Activated T-cell treated with anti-CD3 and anti-CD28 coated beads, Interleukin-2, amount 50 U/mL, for 4 hours (primary cell): ENCODE measurements around the gene CTSZ. TPM values are rescaled to one million over a fixed set of nuclear protein-coding genes. Genes with fewer than 3 reads are reported as not detected.

Experiments
- ATAC-seq, 2 donors: fragments of 200-7000 bp; cut with Tn5 transposase; one replicate each; pipeline ENCODE4 v1.10.0; 2021
- DNase-seq: peaks from one replicate; pipeline ENCODE4 v3.0.0-alpha.2; 2020
- H3K27me3 Mint-ChIP-seq: one replicate; pipeline ENCODE4 v1.8.0; 2021; ENCODE audit warnings: low read depth, mixed read lengths
- H3K36me3 Mint-ChIP-seq: one replicate; pipeline ENCODE4 v1.8.0; 2022; ENCODE audit warnings: mixed read lengths; ENCODE audit not compliant: insufficient read depth
- H3K4me1 Mint-ChIP-seq: one replicate; pipeline ENCODE4 v1.8.0; 2021; ENCODE audit warnings: low read depth, mixed read lengths
- H3K4me3 Mint-ChIP-seq: one replicate; pipeline ENCODE4 v1.8.0; 2021; ENCODE audit warnings: mild to moderate bottlenecking, moderate library complexity, mixed read lengths
- H3K9me3 Mint-ChIP-seq: one replicate; pipeline ENCODE4 v1.8.0; 2021; ENCODE audit warnings: mixed read lengths
- total RNA-seq, 3 donors: library from RNA; stranded (reverse); gene quantifications; one replicate each; pipeline ENCODE4 v1.2.1, GENCODE V29; 2021

CTSZ gene
- total RNA-seq, 3 donors from 2014 or later: 18.7 to 27.9 (median 20.0) TPM

DNA sequence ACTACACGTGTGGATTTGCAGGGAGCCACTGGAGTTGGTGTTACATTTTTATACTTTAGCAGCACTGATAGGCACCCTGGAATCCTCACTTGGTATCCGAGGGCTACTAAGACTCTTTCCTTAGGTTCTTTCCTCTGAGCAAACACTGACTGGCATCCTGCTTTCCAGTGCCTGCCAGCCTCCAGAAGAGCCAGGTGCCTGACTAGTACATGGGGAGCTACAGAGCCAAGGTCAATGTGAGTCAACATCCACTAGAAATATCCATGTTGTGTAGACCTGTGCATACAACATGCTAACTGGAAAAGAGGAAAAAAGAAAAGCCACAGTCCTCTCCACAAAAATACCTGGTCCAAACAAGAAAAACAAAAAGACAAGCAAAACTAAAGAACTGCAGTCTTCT is 18.0 kb upstream of the CTSZ start:
- H3K27me3 Mint-ChIP-seq: no peaks in the 10 kb centered on the region
- H3K4me3 Mint-ChIP-seq: no peak overlapping the region
- peaks cover 53% of the 10 kb centered on the region for H3K4me1 Mint-ChIP-seq
- no peak for ATAC-seq
- H3K9me3 Mint-ChIP-seq: no peaks in the 10 kb centered on the region
- H3K36me3 Mint-ChIP-seq: peaks cover 53% of the 10 kb centered on the region
- DNase-seq: no peak

DNA sequence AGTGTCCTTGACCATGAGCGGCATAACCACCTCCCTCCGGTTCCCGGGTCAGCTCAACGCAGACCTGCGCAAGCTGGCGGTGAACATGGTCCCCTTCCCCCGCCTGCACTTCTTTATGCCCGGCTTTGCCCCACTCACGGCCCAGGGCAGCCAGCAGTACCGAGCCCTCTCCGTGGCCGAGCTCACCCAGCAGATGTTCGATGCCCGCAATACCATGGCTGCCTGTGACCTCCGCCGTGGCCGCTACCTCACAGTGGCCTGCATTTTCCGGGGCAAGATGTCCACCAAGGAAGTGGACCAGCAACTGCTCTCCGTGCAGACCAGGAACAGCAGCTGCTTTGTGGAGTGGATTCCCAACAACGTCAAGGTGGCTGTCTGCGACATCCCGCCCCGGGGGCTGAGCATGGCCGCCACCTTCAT is 17.1 kb upstream of the CTSZ start:
- H3K9me3 Mint-ChIP-seq: no peaks in the 10 kb centered on the region
- H3K4me3 Mint-ChIP-seq: no peak overlapping the region
- H3K4me1 Mint-ChIP-seq: peaks cover 44% of the 10 kb centered on the region
- DNase-seq (no peak), ATAC-seq (no peak)
- peaks cover 45% of the 10 kb centered on the region for H3K36me3 Mint-ChIP-seq
- H3K27me3 Mint-ChIP-seq: no peaks in the 10 kb centered on the region

DNA sequence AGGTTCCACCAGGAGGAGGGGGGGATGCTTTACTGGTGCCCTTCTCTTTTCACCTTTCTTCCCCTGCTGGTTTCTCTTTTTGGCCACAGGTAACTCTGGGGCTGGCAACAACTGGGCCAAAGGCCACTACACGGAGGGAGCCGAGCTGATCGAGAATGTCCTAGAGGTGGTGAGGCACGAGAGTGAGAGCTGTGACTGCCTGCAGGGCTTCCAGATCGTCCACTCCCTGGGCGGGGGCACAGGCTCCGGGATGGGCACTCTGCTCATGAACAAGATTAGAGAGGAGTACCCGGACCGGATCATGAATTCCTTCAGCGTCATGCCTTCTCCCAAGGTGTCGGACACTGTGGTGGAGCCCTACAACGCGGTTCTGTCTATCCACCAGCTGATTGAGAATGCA is 16.6 kb upstream of the CTSZ start:
- H3K9me3 Mint-ChIP-seq: no peaks in the 10 kb centered on the region
- DNase-seq: no peak
- peaks cover 40% of the 10 kb centered on the region for H3K36me3 Mint-ChIP-seq
- no peaks in the 10 kb centered on the region for H3K27me3 Mint-ChIP-seq
- peaks cover 39% of the 10 kb centered on the region for H3K4me1 Mint-ChIP-seq
- no peak overlapping the region for H3K4me3 Mint-ChIP-seq
- ATAC-seq: no peak

DNA sequence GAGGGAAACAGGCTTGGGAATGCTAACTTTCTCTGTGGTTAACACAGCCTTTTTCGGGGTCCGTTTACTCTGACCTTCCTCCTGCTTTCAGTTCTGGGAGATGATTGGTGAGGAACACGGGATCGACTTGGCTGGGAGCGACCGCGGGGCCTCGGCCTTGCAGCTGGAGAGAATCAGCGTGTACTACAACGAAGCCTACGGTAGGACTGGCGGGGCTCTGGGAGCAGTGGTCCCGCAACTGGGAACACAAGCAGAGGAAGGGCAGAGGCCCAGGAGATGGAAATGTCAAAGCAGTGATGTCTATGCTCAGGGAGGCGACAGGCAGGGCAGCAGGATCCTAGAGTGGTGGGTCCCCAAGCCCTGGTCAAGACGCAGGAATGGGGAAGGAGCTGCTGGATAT is 15.7 kb upstream of the CTSZ start:
- Mint-ChIP-seq H3K36me3 (peaks cover 35% of the 10 kb centered on the region), H3K4me1 (peaks cover 31% of the 10 kb centered on the region), H3K9me3 (no peaks in the 10 kb centered on the region), H3K27me3 (no peaks in the 10 kb centered on the region), H3K4me3 (no peak overlapping the region)
- ATAC-seq (no peak), DNase-seq (no peak)

DNA sequence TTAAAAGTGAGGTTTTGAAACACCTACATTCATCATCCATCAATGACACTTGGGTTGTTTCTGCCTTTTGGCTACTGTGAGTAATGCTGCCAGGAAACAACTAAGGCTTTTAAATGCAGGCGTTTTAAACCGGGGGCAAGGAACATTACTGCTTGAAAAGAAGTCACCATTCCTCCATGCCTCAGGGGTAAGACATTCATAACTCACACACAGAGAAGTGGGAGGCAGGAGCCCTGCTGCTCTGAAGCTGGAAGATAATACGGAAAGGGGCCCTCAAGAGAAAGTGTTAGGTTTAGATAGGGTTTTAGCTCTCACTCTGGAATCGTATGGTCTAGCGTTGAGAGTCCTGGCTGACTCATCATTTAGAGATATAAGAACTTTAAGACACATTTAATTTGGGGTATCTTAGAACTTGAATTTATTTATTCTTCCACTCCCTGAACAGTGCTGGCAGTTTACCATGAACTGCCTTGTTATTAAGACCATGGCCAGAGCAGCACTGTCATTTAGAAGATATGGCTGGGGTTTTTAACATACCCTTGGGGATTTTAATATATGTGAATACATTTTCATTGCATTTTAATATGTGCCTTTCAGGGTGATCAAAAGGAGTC is 14.0 kb upstream of the CTSZ start:
- H3K4me3 Mint-ChIP-seq: no peak overlapping the region
- no peaks in the 10 kb centered on the region for H3K9me3 Mint-ChIP-seq
- peaks cover 23% of the 10 kb centered on the region for H3K36me3 Mint-ChIP-seq
- DNase-seq (no peak), ATAC-seq (peak; percentile 29 to 44)
- H3K27me3 Mint-ChIP-seq: no peaks in the 10 kb centered on the region
- H3K4me1 Mint-ChIP-seq: peaks cover 30% of the 10 kb centered on the region

DNA sequence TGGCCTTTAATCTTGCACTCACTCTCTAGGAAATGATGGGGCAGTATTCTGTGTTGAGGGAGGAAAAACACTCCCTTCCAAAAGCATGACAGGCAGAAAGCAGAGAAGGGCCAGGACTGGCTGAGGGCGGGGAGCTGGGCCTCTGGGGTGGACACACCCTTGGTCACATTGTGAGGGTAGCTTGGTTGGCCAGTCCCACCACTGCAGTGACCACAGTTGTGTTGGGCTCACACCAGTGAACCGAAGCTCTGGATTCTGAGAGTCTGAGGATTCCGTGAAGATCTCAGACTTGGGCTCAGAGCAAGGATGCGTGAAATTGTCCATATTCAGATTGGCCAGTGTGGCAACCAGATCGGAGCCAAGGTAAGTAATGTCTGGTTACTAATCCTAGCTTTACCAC is 12.2 kb upstream of the CTSZ start, which contains the start of gene TUBB1:
TUBB1 (plus strand) TSS at position 213 of the 400 bp plus-strand sequence; CDS start at position 307, 94 bp downstream.
- no peaks in the 10 kb centered on the region for H3K27me3 Mint-ChIP-seq
- no peaks in the 10 kb centered on the region for H3K9me3 Mint-ChIP-seq
- ATAC-seq (no peak), DNase-seq (no peak)
- H3K4me1 Mint-ChIP-seq: peaks cover 33% of the 10 kb centered on the region
- H3K4me3 Mint-ChIP-seq: no peak within 1 kb of the TSS
- H3K36me3 Mint-ChIP-seq: peaks cover 11% of the 10 kb centered on the region

DNA sequence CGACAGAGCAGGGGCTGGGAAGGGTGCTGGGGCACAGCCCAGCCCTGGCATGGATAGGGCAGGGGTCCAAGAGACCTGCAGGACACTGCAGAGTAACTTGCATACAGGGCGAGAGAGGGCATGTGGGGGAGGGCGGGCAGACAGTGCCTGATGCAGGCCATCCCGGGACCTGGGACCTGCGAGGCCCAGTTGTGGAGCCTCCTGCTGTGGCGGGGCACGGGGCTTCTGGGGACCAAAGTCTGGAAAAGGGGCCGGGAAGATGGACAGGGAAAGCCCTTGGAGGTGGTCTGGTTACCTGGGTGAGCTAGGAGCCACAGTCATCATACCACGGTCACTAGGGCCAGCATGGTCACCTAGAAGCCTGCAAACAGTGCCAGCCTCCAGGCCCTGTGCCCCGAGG is 11.8 kb upstream of the CTSZ start:
- H3K36me3 Mint-ChIP-seq: peaks cover 7% of the 10 kb centered on the region
- H3K9me3 Mint-ChIP-seq: no peaks in the 10 kb centered on the region
- H3K4me1 Mint-ChIP-seq: peaks cover 37% of the 10 kb centered on the region
- ATAC-seq: no peak
- no peak for DNase-seq
- H3K27me3 Mint-ChIP-seq: no peaks in the 10 kb centered on the region
- no peak overlapping the region for H3K4me3 Mint-ChIP-seq

DNA sequence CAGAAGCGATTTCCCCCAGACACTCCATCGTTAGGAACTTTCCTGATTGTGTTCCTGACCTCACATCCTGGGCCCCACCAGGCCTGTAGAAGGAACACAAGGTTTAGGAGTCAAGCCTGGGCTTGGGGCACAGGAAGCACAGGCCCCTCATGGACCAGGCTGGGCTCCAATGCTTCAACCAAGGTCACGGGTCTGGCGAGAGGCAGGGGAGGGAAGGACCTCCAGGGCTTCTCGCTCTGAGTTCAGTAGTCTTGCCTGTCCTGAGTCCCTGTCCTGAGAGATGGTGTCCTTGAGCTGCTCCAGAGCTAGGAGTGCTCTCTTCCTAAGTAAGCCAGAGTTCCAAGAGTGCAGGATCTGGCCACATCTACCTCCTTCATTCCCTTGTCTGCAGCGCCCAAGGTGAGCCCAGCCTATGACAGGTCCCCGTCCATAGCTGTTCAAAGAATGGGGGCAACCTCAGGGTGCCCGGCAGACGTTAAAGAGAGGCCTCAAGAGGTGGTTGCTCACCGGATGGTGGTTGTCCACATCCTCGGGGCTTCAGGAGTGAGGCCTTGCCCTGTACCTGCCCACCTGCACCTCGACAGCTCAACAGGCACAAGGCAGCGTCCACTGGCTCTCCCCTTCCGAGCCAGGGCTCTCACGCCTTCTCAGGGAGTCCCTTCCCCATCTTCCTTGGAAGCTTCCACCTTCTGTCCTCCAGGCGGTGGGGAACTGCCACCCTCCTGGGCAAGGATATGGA is 10.6 kb upstream of the CTSZ start:
- ATAC-seq (no peak), DNase-seq (no peak)
- H3K27me3 Mint-ChIP-seq: no peaks in the 10 kb centered on the region
- H3K36me3 Mint-ChIP-seq: peaks cover 4% of the 10 kb centered on the region
- H3K9me3 Mint-ChIP-seq: no peaks in the 10 kb centered on the region
- peaks cover 46% of the 10 kb centered on the region for H3K4me1 Mint-ChIP-seq
- no peak overlapping the region for H3K4me3 Mint-ChIP-seq

DNA sequence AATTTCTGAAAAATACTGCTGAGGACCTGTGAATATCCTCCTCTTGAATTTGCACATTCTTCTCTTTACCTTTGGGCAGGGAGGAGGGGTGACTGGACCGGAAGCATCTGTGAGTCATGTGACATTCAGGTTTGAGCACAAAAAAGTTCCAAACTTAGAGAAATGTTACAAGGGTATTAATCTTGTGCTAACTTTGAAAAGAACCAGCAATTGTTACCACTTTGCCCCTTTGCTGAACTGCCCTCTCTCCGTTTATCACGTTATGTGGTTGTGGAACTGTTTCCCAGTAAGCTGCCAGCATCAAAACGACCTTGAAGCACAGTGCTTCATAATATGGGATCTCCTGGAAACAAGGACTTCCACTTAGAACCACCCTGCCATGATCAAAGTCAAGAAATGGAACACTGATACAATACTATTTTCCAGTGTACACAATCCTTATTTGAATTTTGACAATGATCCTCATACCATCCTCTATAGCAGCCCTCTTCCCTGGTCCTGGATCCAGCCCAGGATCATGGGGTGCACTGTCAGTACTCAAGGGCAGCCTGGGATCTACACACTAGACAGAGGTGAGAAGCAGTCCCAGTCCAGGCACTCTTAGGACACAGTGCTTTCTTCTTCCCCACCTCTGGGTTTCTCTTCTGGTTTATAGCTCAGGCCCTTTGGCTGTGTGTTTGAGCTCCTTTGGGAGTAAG is 9.9 kb upstream of the CTSZ start:
- ATAC-seq (peak; percentile 49 to 70), DNase-seq (peak; percentile 27)
- H3K27me3 Mint-ChIP-seq: no peaks in the 10 kb centered on the region
- H3K4me1 Mint-ChIP-seq: peaks cover 47% of the 10 kb centered on the region
- no peak overlapping the region for H3K4me3 Mint-ChIP-seq
- no peaks in the 10 kb centered on the region for H3K36me3 Mint-ChIP-seq
- no peaks in the 10 kb centered on the region for H3K9me3 Mint-ChIP-seq

DNA sequence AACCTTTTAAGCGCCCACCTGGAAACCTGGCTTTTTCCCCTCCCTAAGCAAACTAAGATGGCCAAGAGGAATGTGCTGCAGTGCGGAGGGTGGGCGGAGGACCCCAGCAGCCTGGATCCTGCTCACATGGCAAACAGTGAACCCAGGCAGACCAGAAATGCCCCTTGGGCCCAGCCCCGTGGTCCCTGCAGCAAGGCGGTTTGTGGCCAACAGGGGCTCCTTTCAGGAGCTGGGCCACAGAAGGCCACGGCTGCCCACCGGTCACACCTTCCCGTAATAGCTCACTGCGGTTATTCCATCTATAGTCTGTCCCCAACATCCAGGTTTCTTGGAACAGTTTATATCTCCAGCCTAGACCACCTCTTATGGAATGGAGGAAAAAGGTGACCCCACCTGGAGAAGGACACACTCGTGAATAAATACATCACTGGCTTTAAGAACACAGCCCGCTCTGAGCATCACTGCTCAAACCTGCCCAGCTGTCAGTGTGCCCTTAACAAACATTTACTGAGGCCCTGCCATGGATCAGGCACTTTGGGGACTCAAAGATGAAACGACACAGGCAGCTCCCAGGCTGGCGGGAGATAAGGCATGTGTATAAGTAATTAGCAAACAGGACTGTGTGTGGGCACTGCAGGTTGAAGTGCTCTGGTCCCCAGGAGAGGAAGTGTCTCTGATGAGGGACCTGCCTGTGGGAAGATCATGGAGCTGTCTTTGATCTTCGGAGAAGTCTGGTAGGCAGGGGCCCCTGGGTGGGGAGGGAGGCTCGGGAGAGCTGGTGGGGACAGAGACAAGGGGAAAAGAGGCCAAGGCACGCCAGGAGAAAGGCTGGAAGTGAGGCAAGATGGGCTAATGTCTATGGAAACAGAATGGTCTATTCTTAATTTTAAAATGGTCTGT is 9.0 kb upstream of the CTSZ start:
- no peak for ATAC-seq
- Mint-ChIP-seq H3K4me3 (no peak overlapping the region), H3K4me1 (peaks cover 48% of the 10 kb centered on the region)

DNA sequence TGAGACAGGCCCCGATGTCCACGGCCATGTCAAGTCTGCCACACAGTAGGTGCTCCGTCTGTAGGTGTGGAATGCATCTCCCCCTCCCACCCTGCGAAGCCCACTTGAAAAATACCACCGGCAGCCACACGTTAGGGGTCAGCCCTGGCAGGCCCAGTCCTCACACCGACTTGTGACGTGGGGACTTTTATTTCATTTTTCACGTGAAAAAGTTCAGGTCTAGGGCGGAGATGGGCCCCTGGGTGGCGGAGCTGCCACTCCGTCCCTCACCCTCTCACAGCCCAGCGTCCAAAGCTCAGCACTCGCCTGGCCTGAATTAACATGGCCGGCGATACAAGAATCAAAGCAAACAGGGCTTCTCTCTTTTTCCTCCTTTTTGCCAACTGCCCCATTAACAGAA is 8.4 kb upstream of the CTSZ start:
- Mint-ChIP-seq H3K9me3 (no peaks in the 10 kb centered on the region), H3K36me3 (no peaks in the 10 kb centered on the region), H3K27me3 (no peaks in the 10 kb centered on the region), H3K4me3 (no peak overlapping the region), H3K4me1 (peaks cover 44% of the 10 kb centered on the region)
- DNase-seq: no peak
- no peak for ATAC-seq

More for the DNA sequence above, 9.0 kb upstream of the CTSZ start:
- H3K9me3 Mint-ChIP-seq: no peaks in the 10 kb centered on the region
- no peaks in the 10 kb centered on the region for H3K27me3 Mint-ChIP-seq
- DNase-seq: no peak
- H3K36me3 Mint-ChIP-seq: no peaks in the 10 kb centered on the region

DNA sequence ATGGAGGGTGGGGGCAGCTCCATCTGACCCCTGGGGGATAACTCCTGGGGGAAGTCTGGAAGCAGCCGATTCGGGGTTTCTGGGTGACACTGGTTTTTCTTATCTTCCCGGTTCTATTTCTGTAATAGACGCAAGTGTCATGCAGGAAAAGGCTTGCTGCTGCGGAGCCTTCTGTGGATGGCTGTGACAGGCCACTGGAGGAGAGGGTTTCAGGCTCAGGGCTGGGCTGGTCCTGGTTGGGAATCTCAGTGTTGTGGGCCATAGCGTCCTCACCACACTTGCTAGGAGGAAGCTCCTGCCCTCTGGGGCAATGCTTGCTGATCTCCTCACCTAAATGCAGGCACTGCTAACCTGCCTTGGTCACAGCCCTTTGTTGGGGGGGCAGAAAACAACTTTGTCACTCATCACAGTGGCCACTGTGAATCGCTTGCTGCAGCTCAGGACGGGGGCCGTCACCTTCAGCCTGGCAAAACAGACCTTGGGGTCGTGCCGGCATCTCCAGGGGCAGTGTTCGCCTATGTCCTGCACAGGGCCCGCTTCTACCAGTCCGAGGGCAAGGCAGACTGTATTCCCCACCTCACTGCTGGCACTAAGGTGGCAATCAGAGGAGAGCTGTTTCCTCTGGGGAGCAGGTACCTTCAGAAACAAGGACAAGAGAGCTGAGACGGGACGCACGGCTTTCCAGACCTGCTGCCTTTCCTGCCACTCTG is 7.8 kb upstream of the CTSZ start:
- no peak for ATAC-seq
- no peaks in the 10 kb centered on the region for H3K36me3 Mint-ChIP-seq
- no peaks in the 10 kb centered on the region for H3K27me3 Mint-ChIP-seq
- no peak for DNase-seq
- H3K4me3 Mint-ChIP-seq: no peak overlapping the region
- peaks cover 44% of the 10 kb centered on the region for H3K4me1 Mint-ChIP-seq
- no peaks in the 10 kb centered on the region for H3K9me3 Mint-ChIP-seq

DNA sequence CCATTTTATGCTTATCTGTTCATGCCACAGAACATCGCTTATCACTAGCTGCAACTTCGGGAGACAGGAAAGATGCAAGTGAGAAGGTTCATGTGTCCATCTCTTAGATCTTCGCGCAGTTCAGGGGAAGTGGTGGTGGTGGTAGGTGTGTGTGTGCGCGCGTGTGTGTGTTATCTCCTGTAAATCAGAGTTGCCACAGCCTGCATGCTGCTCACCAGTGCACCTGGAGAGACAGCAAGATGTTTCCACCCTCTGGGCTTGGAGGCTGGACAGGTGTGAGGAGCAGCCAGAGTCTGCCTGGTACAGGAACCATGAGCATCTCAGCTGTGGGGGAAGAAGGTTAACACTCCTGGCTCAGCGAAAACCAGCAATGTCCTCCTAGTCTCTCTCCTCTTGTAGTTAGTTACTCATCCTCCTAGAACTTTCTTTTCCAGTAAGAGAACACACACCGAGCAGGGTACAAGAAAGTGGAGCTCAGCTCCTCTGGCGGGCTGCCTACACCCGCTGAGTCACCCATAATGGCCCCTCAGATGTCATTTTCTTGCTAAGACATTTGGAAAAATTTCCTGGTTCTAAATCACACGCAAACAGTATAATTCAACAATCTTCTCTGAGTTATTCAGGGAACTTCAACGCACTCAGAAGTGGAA is 7.0 kb upstream of the CTSZ start:
- Mint-ChIP-seq H3K4me3 (no peak overlapping the region), H3K4me1 (peaks cover 44% of the 10 kb centered on the region), H3K36me3 (no peaks in the 10 kb centered on the region), H3K9me3 (no peaks in the 10 kb centered on the region), H3K27me3 (no peaks in the 10 kb centered on the region)
- no peak for DNase-seq
- ATAC-seq: peak; percentile 59 to 60
